PC-9 (cell line): ENCODE measurements around the gene GLTPD2. TPM values are rescaled to one million over a fixed set of nuclear protein-coding genes. Genes with fewer than 3 reads are reported as not detected.

Experiments
- BruUV-seq: library from RNA; stranded (reverse); fragments of 400-500 nt; replicated peaks from 2 replicates; lab custom pipeline; 2021; lab: Mats Ljungman, UMichigan
- CTCF ChIA-PET: fragments of 300-600 bp; sonication (Branson Sonifier 250); formaldehyde crosslinking; loops from one replicate; lab custom pipeline; 2022; ENCODE audit warnings: antibody characterized with exemption; lab: Charles Lee
- POLR2A ChIA-PET: fragments of 300-600 bp; sonication (Branson Sonifier 250); formaldehyde crosslinking; loops from one replicate; lab custom pipeline; 2022; ENCODE audit warnings: antibody characterized with exemption; ENCODE audit not compliant: unreplicated experiment; lab: Charles Lee
- DNase-seq, 2 experiments: peaks; one replicate each; pipeline versions ENCODE4 v3.0.0 to v3.0.0-alpha.2; 2015 to 2022; ENCODE audit warnings: mixed read lengths in 1 of 2
- H2AFZ ChIP-seq: fragments of 200-600 bp; sonication (generic); 2 replicates; pipeline ENCODE4 v1.8.1; 2017; ENCODE audit warnings: antibody characterized with exemption
- H3F3A ChIP-seq: fragments of 200-600 bp; sonication (generic); 2 replicates; pipeline ENCODE4 v1.8.1; 2017; ENCODE audit warnings: antibody characterized with exemption, mild to moderate bottlenecking, low read depth; ENCODE audit not compliant: insufficient read depth
- H3K27ac ChIP-seq: fragments of 200-600 bp; sonication (generic); 2 replicates; pipeline ENCODE4 v1.6.1; 2016; ENCODE audit warnings: mixed run types
- H3K27me3 ChIP-seq: fragments of 200-600 bp; sonication (generic); 2 replicates; pipeline ENCODE4 v1.6.1; 2016; ENCODE audit warnings: low read depth, mixed run types; ENCODE audit not compliant: insufficient read depth
- H3K36me3 ChIP-seq: fragments of 200-600 bp; sonication (generic); 2 replicates; pipeline ENCODE4 v1.6.1; 2016; ENCODE audit warnings: low read depth, mixed run types
- H3K4me1 ChIP-seq: fragments of 200-600 bp; sonication (generic); replicated peaks from 2 replicates; pipeline ENCODE4 v1.6.1; 2016; ENCODE audit warnings: mixed run types; ENCODE audit not compliant: insufficient read depth
- H3K4me2 ChIP-seq: fragments of 200-600 bp; sonication (generic); 2 replicates; pipeline ENCODE4 v1.6.1; 2017; ENCODE audit warnings: mixed run types
- H3K4me3 ChIP-seq: fragments of 200-600 bp; sonication (generic); 2 replicates; pipeline ENCODE4 v1.6.1; 2016; ENCODE audit warnings: mixed run types
- H3K79me2 ChIP-seq: fragments of 200-600 bp; sonication (generic); 2 replicates; pipeline ENCODE4 v1.6.1; 2017; ENCODE audit warnings: low read depth, mixed run types
- H3K9me2 ChIP-seq: fragments of 200-600 bp; sonication (generic); 2 replicates; pipeline ENCODE4 v1.8.1; 2017; ENCODE audit warnings: mild to moderate bottlenecking; ENCODE audit not compliant: insufficient read depth
- H3K9me3 ChIP-seq: fragments of 200-600 bp; sonication (generic); 2 replicates; pipeline ENCODE4 v1.8.1; 2016; ENCODE audit warnings: low read depth; ENCODE audit not compliant: insufficient read depth
- H4K20me1 ChIP-seq: fragments of 200-600 bp; sonication (generic); 2 replicates; pipeline ENCODE4 v1.8.1; 2017; ENCODE audit not compliant: insufficient read depth
- EZH2 ChIP-seq: fragments of 200-600 bp; sonication (generic); IDR thresholded peaks from 2 replicates; pipeline ENCODE4 v1.8.0; 2017; ENCODE audit warnings: antibody characterized with exemption, low read depth
- intact Hi-C: fragments of 100-400 bp; cut with micrococcal nuclease; formaldehyde crosslinking; loops from one replicate; pipeline ENCODE4 v1.10.0; 2022; ENCODE audit not compliant: unreplicated experiment
- total RNA-seq: library from RNA; stranded (reverse); gene quantifications from 2 replicates; pipeline ENCODE4 v1.2.3, GENCODE V29; 2021
- TF ChIP-seq, protein P1 (sequence below): fragments of 200-600 bp; sonication (generic); conservative IDR thresholded peaks from 2 replicates; pipeline ENCODE4 v1.6.1; 2017; ENCODE audit warnings: mixed run types, antibody characterized with exemption, mild to moderate bottlenecking, moderate library complexity

Gene GLTPD2
- total RNA-seq, 1 experiment from 2014 or later: not detected

DNA sequence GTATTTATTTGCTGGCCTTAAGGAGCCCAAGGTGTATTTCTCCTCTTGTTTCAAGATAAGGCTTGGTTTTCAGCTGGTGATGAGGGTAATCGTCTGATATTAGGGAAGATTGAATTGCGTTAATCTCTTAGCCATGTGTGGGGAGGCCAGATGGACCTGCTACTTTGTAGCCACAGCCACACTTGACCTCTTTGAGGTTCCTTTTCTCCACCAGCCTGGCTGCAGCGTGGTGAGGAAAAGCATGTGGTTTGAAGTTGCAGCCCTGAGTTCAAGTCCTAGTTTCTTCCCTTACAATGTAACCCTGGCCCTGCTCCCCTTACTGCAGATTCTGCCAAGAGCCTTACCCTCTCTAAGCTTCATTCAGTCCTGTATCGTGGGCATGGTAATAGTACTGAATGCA, 47.5 kb downstream of the GLTPD2 start:
- peaks cover 76% of the 10 kb centered on the region for H3K79me2 ChIP-seq
- ChIA-PET POLR2A (interaction anchor here (0.6 kb wide), 1 partner anchor 14 kb away, joined by 3 read pairs; no protein-coding TSS in a partner anchor), CTCF (no interaction called here)
- intact Hi-C loops: loop anchor here (10.0 kb wide), 1 partner anchor 109 kb away; the partner anchor contains the start of genes PFN1, RNF167 and SLC25A11
- 0 out of 2 replicates have a peak, but pooled peaks cover 17% of the 10 kb centered on the region for H3K36me3 ChIP-seq
- no peak for DNase-seq
- peaks cover 22% of the 10 kb centered on the region; the same call in 1 of the 2 replicates for H4K20me1 ChIP-seq
- H3K4me1 ChIP-seq: peaks cover 23% of the 10 kb centered on the region
- peak overlapping the region; percentile 85; the same call in 1 of the 2 replicates for H3K4me2 ChIP-seq
- no peaks in the 10 kb centered on the region for H3K27me3 ChIP-seq
- no peak overlapping the region for H3K4me3 ChIP-seq
- peaks cover 3% of the 10 kb centered on the region; the same call in 1 of the 2 replicates for H3F3A ChIP-seq
- no TSS peak for BruUV-seq
- no peak overlapping the region for H3K27ac ChIP-seq
- no peaks in the 10 kb centered on the region for H3K9me2 ChIP-seq
- no peak overlapping the region for H2AFZ ChIP-seq
- TF ChIP-seq EZH2: no peak
- TF ChIP-seq, protein P1, sequence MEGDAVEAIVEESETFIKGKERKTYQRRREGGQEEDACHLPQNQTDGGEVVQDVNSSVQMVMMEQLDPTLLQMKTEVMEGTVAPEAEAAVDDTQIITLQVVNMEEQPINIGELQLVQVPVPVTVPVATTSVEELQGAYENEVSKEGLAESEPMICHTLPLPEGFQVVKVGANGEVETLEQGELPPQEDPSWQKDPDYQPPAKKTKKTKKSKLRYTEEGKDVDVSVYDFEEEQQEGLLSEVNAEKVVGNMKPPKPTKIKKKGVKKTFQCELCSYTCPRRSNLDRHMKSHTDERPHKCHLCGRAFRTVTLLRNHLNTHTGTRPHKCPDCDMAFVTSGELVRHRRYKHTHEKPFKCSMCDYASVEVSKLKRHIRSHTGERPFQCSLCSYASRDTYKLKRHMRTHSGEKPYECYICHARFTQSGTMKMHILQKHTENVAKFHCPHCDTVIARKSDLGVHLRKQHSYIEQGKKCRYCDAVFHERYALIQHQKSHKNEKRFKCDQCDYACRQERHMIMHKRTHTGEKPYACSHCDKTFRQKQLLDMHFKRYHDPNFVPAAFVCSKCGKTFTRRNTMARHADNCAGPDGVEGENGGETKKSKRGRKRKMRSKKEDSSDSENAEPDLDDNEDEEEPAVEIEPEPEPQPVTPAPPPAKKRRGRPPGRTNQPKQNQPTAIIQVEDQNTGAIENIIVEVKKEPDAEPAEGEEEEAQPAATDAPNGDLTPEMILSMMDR: no peak
- no peaks in the 10 kb centered on the region for H3K9me3 ChIP-seq

DNA sequence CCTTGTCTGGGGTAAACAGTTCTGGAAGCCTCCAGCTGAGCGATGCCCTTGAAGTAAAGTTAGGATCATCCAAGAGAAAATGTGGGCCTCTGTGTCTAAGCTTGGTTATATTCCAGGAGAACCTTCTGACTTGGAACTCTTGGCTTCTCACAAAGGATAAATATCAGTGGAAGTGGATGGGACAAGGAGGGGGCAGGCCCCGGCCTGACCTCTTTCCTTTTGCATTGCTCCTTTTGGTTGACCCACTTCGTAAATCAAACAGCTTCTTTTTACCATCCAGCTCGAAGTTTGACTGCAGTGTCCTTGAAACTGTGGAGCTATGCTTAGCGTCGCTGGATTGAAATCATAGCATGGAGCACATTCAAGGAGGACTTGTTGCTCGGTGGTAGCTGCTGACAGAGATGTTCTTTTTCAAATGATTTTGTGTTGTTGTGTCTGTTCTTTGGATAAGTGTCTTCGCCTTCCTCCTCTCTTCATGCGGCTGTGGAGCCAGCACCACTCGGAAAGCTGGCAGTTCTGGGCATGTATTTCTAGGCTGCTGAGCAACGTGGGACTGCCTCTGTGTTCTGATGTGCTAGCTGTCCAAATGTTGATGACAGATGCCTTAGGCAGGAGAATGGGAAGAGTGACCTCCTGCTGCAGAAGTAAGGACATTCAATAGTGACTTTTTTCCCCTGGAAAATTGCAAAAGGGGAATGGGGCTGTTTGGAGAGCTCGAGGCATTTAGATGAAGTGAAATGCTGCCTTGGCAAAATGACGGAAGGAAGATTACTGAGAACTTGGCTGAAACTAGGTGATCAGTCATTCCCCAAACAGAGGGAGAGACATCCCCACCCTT, 48.9 kb downstream of the GLTPD2 start:
- ChIA-PET CTCF (interaction anchor here (0.9 kb wide), 1 partner anchor 22 kb away, joined by 3 read pairs; no protein-coding TSS in a partner anchor), POLR2A (interaction anchor here (0.7 kb wide), 1 partner anchor 31 kb away, joined by 4 read pairs; no protein-coding TSS in a partner anchor)
- H3K9me3 ChIP-seq: no peaks in the 10 kb centered on the region
- H3K79me2 ChIP-seq: peaks cover 88% of the 10 kb centered on the region
- H3K9me2 ChIP-seq: no peaks in the 10 kb centered on the region
- H3K27me3 ChIP-seq: no peaks in the 10 kb centered on the region
- peaks cover 6% of the 10 kb centered on the region; the same call in 1 of the 2 replicates for H3F3A ChIP-seq
- H3K4me2 ChIP-seq: no peak overlapping the region
- peaks cover 23% of the 10 kb centered on the region for H3K4me1 ChIP-seq
- peaks cover 22% of the 10 kb centered on the region; the same call in 1 of the 2 replicates for H4K20me1 ChIP-seq
- no peak overlapping the region for H3K27ac ChIP-seq
- DNase-seq: no peak
- TF ChIP-seq, protein P1: no peak
- no peak for TF ChIP-seq EZH2
- intact Hi-C loops: loop anchor here (10.0 kb wide), 1 partner anchor 107 kb away; the partner anchor contains the start of genes PFN1, RNF167 and SLC25A11
- H3K4me3 ChIP-seq: no peak overlapping the region
- BruUV-seq: no TSS peak
- H3K36me3 ChIP-seq: 0 out of 2 replicates have a peak, but pooled peaks cover 17% of the 10 kb centered on the region
- H2AFZ ChIP-seq: no peak overlapping the region

GRCh38 chr17:4838309-4838785, 49.6 kb downstream of the GLTPD2 start:
- Histone ChIP-seq H3K4me3 (no peak overlapping the region), H3K27me3 (no peaks in the 10 kb centered on the region), H3K79me2 (peaks cover 94% of the 10 kb centered on the region), H3K4me1 (peaks cover 23% of the 10 kb centered on the region), H4K20me1 (peaks cover 22% of the 10 kb centered on the region; the same call in 1 of the 2 replicates), H3K4me2 (no peak overlapping the region), H2AFZ (no peak overlapping the region), H3F3A (peaks cover 4% of the 10 kb centered on the region; the same call in 1 of the 2 replicates), H3K27ac (no peak overlapping the region), H3K9me2 (no peaks in the 10 kb centered on the region), H3K9me3 (no peaks in the 10 kb centered on the region), H3K36me3 (0 out of 2 replicates have a peak, but pooled peaks cover 17% of the 10 kb centered on the region)
- CTCF ChIA-PET: no interaction called here
- POLR2A ChIA-PET: interaction anchor here (0.7 kb wide), 1 partner anchor 32 kb away, joined by 4 read pairs; no protein-coding TSS in a partner anchor
- TF ChIP-seq, protein P1: no peak
- TF ChIP-seq EZH2: no peak
- intact Hi-C loops: loop anchor here (10.0 kb wide), 1 partner anchor 106 kb away; the partner anchor contains the start of genes PFN1, RNF167 and SLC25A11
- no peak for DNase-seq
- no TSS peak for BruUV-seq
